Activated naive CD8-positive, alpha-beta T cell treated with anti-CD3 and anti-CD28 coated beads, Interleukin-2, amount 50 U/mL, for 16 hours (primary cell): ENCODE results near the gene BCL6.

ENCODE experiments used
- DNase-seq: peaks from one replicate; pipeline ENCODE4 v3.0.0-alpha.2; 2020; ENCODE audit warnings: low read depth, low spot score

BCL6 gene

DNA sequence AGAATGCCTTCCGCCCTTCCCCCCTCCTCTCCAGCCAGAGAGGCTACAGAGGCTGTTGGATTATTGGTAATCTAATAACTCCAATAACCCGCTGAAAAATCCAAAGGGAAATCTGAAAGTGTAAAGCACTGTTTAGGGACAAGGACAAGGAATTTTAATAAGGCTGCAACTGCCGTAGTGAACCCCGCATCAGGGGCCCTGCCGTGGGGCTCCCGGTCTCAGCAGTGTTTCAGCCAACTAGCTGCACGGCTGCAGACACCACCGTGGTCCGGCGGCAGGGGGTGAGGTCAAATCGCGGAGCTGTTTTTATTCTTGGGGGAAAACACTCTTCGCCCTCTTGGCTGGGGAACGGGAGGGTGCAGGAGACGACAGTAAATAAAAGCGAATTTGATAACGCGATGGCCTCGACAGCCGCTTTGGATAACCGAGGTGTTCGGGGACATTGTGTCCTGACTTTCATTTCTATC lies 6.1 kb downstream of the BCL6 start:
- DNase-seq, result no peak

DNA sequence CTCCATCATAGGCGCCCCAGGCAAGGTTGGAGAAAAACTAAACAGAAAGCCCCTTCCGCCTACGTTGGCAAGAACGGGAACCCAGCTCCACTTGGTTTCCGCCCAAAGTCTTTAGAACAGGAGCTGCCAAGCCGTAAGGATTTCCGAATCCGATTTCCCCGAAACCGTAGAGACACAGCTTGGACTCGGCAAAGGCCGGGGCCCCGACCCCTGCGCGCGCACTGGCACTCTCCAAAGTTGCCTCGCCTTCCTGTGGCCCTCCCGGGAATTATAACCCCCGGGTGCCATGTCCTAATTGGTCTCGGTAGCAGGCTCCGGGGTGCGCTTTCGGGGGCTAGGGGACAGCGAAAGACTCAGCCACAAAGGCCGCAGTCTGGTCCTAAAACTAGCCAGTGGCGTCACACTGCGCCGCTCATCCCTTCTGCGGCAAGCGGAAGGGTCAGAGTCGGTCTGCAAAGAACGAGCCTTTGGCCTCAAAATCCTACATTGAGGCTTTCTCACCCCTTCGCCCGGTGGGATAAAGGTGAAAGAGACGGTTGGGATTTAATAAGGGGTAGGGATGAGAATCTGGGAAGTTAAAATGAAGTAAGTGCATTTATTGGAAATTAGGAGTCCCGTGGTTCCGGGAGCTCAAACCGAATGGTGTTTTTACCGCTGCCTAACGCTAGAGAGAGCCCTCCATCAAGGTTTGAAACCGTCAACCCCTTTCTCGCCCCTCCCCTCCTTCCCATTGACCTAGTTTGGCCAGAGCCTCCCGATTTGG lies 6.8 kb downstream of the BCL6 start:
- no peak for DNase-seq

DNA sequence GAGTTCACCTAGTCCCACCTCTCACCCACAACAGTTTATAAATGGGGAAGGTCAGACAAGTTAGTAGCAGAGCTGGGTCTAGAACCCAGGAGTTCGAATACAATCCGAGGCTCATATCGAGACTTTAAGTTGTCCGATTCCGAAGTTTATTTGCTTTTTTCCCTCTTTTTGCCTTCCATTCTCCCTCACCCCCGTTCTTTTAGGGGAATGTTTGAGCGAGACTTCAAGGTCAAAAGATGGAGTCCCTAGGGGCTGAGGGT lies 7.3 kb downstream of the BCL6 start:
- DNase-seq, result no peak

DNA sequence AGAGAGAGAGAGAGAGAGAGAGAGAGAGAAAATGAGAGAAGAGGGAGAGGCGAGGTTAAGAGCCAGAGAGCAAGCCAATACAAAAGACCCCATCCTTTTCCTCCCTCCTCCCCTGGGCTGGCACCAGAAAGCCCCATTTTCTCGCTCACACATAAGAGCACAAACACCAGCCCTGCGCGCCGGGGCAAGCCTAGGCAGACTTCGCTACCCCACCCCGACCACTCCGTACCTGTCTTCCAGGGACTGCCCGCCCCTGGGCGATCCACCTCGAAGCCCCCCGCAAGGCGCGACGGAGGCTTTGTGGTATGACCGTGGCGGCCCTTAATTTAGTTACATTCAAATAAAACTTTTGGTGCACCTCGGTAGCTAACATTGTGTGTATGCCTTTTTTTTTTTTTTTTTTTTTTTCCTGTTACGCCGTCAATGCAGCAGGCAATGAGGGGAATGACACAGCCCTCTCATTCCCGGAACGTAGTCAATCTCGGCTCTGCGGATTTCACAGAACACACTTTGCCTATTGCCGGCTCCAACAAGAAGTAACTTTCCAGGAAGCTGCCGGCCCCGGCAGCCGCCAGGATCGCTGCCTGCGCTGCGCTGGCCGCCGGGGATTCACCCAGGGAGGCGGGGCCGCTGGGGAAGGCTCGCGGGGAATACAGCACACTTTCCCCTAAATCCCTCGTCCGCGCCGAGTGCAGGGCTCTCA lies 7.7 kb downstream of the BCL6 start:
- no peak for DNase-seq

DNA sequence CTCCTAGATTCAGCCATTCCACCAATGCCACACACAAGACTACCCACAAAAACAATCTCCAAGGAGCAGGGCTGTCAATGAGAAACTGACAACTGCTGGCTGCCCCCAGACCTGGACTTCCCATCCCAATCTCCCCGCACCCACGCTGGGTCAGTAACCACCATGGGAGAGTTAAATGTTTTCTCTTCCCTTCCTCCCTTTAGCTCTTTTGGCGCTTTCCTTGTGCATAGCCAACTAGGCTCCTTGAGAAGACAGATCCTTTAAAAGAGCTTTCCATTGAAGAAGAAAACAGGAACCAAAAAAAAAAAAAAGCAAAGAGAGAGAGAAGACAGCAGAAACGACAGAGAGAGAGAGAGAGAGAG lies 8.3 kb downstream of the BCL6 start:
- DNase-seq, result no peak

DNA sequence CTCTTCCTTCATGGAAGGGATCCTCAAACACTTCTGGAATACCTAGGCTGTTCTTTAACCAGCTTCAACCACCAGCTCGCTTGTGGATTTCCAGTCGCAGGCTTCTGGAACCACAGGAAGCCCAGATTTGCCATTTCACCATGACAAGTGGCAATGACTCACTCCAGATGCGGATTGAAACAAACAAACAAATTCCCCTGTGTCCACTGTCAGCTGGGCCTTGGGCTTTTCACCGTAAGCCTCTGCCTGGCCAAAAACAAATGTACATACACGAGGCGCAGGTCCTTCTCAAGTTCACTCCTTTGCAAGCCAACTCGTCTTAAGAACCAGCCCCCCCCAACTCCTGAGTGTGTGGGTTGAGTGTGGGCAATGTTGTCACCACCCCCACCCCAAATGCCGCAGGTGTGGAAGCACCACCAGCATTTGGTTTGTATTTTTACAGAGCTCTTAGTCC lies 8.8 kb downstream of the BCL6 start:
- no peak for DNase-seq

DNA sequence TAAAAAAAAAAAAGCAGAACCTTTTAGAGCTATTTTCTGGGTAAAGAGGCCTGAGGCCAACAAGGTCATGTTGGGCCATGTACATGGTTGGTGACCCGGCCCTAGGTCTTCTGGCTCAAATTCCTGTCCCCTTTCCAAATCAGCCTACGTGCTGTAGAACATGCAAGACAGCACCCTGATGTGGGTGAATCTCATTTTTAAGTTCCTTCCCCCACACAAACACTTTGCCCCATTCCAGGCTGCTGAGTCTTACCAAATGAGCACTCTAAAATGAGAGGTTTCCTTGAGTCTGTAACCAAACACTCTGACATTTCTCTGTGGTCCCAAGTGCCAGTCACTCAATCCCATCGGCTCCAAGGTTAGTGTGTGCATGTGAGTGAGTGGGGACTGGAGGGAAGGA lies 9.4 kb downstream of the BCL6 start:
- DNase-seq, result no peak

DNA sequence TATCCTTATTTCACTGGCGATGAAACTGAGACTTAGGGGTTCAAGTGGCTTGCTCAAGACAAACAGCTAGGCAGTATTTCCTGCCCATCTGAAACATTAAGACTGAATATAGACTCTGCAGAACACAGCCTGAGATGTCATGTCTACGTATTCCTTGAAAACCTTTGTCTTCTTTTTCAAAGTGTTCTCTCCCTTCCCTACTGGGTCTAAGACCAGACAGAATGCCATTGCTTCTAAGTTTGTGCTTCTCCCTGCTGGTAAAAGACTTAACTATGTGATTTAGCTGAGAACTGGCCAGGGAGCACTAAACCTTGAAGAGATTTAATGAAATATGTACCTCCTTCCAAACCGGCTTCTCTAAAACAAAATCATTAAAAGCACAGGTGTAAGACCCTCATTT lies 9.9 kb downstream of the BCL6 start:
- no peak for DNase-seq

DNA sequence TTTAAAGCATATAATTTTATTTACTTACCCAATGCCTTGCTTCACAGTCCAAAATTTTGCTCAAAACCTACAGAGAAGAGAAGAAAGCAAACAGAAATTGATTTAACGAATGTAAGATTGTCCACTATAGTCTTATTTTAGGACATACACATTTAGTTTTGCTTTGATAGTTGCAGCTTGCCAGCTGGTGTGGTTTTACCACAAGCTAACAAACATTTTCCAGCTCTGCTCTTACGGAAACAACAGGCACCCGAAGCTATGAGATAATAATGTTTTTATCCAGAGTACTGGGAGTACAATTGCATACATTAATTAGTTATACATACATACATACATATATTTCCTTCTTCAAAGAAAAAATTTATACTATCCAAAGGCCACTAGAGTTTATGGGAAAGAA lies 10.4 kb downstream of the BCL6 start:
- DNase-seq, result no peak

DNA sequence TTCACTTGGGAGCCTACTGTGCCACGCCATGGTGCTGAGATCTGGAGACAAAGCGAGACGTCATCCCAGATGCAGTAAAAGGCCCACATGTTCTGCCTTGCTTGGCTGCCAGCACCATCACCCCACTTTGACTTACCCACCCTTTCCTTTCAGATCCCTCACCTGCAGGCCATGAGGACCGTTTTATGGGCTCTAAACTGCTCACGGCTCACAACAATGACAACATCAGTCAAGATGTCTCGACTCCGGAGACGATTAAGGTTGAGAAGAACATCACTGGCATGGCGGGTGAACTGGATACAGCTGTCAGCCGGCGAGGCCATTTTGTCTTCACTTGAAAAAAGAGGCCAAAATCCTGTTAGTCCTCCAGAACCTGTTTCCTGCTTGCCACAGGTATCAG lies 11.9 kb downstream of the BCL6 start:
- DNase-seq, result no peak

DNA sequence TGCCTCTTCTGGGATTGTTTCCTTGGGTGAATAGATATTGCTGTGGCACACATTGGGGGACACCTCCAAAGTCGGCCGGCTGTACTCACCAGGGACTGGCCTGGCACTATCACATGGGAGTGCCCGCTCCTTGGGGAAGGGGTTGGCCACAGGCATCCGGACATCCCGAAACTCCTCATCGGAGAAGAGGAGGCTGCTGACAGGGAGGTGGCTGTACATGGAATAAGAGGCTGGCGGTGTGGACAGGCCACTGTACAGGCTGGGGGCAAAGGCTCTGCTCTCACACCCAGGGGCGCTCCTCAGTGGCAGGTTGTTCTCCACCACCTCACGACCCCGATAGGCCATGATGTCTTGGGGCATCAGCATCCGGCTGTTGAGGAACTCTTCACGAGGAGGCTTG lies 15.7 kb downstream of the BCL6 start:
- no peak for DNase-seq

DNA sequence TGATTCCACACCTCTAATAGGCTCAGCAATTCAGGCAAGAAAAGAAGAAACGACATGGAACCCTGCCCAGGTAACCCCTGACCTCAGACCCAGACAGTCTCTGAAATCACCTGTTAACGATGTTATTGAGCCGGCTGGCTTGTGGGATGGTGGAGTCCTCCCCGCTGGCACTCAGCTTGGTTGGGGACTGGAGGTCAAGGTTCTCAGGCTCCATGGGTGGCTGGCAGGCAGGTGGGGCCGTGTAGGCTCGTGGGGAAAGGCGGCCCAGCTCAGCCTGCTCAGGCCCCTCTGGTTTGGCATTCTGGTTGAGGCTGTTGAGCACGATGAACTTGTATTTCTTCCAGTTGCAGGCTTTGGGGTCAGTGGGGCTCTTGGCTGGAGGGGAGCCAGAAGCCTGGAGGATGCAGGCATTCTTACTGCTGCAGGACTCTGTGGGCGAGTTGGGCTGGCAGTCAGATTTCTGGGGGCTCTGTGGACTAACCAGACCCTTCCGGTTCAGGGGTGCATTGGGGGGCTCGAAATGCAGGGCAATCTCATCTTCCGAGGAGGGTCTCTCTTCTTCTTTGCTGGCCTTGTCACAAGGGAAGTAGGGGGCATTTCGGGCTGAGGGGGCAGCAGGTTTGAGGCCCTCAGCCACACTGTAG lies 16.2 kb downstream of the BCL6 start:
- DNase-seq, result no peak

DNA sequence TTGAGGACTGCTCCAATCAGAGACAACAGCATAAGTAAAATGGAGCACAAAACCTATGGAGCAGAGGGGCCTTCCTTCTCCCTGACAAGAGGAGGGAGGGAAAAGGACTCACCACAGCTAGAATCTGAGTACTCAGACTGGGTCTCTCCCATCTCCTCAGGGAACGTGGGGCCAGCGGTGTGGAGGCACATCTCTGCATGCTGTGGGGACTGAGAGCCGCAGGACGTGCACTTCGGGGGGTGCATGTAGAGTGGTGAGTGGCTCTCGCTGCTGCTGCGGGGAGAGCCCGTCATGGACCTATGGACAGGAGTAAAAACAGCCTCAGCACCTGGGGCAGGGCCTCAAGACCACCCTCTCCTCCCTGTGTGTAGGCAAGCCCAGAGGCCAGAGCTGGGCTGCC lies 17.0 kb downstream of the BCL6 start:
- no peak for DNase-seq

DNA sequence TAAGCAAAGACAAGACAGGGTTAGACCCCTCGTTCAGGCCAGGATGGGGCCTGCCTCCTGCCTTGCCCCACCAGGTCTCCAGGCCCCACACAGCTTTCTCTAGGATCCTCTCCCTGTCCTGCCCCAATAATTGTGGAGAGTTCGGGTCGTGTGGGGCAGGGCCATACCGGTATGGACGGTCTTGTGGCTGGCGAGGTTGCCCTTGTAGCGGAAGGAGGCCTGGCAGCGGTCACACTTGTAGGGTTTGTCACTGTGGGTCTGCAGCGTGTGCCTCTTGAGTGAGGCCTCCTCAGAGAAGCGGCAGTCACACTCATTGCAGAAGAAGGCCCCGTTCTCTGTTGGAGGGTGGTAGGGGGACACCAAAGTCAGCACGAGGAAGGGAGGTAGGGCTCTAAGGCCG lies 18.7 kb downstream of the BCL6 start:
- DNase-seq, result no peak

DNA sequence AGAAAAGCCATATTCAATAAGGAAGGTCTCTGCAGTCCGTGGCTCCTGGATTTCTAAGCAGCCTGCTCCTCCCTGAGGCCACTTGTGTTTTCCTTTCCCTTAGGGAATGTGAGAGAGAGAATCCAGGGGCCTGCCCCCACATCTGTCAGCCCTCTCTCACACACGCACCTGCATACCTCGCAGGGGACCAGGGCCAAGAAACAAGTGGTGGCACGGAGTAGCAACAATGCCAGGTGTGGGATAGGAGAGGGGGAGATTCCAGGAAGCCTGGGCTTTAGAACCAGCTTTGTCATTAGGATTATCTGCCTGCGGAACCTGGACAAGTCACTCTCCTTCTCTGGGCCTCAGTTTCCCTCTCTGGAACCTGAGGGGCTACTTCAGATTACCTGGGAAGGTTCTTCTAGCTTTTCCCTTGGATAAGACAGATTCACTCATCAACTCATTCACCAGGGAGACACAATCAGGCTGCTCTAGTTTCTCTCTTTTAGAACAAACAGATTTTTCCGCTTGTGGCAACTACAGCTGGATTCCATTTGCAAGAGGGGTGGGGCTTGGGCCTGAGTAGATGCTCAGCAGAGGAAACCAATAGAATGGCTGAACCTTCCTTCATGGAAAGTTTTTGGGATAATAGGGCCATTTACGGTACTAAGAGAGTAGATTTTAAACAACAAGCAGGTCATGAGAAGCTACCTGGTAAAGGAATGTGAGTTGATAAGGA lies 19.5 kb downstream of the BCL6 start:
- no peak for DNase-seq

DNA sequence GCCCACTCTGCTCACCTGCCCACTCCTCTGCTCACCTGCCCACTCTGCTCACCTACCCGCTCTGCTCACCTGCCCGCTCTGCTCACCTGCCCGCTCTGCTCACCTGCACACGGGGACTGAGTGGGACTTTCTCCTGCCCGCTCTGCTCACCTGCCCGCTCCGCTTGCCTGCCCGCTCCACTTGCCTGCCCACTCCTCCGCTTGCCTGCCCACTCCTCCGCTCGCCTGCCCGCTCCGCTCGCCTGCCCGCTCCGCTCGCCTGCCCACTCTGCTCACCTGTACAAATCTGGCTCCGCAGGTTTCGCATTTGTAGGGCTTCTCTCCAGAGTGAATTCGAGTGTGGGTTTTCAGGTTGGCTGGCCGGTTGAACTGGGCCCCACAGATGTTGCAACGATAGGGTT lies 20.0 kb downstream of the BCL6 start:
- DNase-seq, result no peak

DNA sequence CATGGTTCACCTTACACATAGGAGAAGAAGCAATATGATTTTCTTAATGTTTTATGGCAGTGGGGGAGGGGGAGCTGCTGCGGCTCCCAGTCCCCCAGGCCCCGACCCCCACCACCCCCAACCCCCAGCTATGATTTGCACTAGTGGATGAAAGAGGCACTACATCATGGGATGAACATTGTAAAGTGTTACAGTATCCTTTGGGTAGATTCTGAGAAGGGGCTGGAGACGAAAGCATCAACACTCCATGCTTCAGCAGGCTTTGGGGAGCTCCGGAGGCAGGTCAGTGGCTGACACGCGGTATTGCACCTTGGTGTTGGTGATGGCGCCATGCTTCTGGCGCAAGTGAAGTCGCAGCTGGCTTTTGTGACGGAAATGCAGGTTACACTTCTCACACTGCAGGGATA lies 23.1 kb downstream of the BCL6 start:
- DNase-seq, result no peak

DNA sequence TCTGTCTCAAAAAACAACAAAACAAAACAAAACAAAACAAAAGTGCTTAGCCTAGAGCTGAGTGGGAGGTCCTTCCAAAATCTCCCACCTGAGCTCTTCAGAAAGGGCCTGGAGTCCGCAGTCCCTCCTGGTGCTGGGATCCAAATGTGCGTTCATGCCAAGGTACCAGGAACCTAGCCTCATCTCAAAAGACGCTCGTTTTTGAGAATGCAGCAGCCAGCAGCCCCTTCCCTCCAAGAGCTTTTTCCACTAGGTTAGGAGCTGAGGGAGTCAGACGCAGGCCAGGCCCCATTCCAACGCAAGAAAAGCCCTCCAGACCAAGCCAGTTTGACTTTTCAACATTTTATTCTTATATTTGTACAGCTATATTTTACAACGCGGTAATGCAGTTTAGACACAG lies 24.2 kb downstream of the BCL6 start:
- no peak for DNase-seq

DNA sequence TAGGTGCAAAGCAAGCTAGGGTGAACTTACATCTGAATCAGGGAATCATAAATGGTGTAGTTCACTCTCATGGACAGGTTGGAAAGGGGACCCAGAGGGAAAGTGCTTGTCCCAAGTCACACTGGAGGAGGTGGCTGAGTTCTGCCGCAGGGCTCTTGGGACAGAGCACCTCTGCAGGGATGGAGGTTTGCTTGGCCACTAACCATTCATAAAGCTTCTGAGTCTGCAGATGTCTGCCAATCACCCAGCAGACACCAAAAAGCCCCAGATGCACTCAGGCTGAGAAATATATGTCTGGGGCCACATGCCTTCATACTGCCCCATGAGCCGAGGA lies 25.0 kb downstream of the BCL6 start:
- DNase-seq, result no peak

DNA sequence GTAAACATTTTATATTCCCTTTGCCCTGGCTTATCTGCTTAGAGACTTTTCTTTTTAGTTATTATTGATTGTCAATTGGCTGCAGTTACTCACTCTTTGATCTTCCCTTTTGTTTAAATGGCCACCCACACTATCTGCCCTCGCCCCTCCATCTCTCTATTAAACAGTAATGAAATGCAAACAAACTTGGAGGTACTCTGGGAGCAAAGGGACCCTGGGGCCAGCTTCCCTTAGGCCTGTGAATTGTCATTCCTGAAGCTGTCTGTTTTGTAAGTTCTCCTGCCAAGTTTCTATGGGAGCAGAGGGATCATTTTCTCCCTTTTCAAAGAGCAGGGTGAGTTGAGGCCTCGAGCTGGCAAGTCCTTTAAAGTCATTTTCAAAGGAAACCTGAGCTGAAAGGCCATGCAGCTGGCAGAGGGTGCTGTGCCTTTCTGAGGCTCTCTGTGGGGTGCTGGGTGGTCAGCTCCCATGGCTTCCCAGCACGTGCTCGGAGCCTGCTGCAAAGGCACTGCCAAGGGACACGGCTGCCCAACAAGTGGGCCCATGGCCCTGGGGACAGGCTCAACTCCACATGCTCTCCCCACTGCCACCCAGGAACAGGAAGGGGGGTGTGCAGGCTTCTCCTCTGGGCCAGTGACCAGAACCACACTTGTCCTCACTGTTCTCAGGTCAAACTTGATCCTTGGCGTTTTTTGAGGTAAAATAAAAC lies 25.5 kb downstream of the BCL6 start:
- DNase-seq, result no peak

DNA sequence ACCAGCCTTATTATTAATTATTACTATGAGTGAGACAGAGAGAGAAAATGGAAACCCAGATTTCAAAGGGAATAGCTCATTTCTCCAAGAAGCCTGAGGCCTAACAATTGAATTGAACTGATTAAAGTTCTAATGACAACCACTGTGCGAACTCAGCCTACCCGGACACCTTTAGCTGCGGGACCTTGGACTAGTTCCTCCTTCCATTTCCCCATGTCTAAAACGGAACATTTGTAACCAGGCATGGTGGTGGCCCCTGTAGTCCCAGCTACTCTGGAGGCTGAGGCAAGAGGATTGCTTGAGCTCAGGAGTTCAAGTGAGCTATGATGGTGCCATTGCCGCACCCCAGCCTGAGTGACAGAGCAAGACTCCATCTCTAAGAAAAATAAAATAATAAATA lies 26.5 kb downstream of the BCL6 start:
- no peak for DNase-seq

DNA sequence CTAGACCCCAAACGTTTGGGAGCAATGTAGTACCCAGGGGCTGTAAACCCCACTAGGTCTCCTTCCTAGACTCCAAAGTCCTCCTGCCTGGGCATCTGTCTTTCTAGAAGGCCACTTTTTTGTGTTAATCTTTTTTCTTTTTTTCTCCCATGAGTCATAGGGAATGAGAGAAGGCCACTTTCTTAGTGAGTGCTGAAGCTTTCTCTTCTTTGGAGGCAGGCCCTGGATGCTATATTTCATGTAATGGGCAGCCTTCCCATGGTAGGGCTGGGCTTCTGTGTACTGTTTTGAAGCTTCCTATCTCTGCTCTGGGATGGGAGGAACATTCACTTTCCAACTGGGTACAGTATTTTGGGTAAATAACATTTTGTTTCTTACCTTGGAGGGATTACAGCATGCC lies 27.7 kb downstream of the BCL6 start:
- DNase-seq, result no peak
